Measurements from ENCODE around the gene CEP63. TPM values are rescaled to one million over a fixed set of nuclear protein-coding genes. Genes with fewer than 3 reads are reported as not detected.
A peak's percentile ranks its signal among the peaks of the same experiment; 100 is the strongest.

The CEP63 gene
- total and polyA plus RNA-seq, 2 of the 8 experiments (the other 6 are each of a cell fraction or from before 2014, with no cell fraction given), result 5.3 to 18.2 TPM

- Histone ChIP-seq H3K56ac (replicated peaks; ENCODE audit: insufficient read length, low read depth, low read length) (no peak overlapping the region), H3K4me2 (ENCODE audit: insufficient read depth in 1 of 2, low read depth in 2 of 2, low read length in 2 of 2) (no peak overlapping the region), H3K23me2 (ENCODE audit: low read depth, low read length) (no peaks in the 10 kb centered on the region), H4K20me1 (replicated peaks in 1 of 2; ENCODE audit: control insufficient read depth in 1 of 2, insufficient read depth in 2 of 2, low read length in 2 of 2) (no peaks in the 10 kb centered on the region), H3K18ac (ENCODE audit: extremely low read depth, low read length) (no peak overlapping the region), H2AK5ac (ENCODE audit: low read depth, low read length) (no peak overlapping the region), H3K4me1 (replicated peaks in 1 of 4; ENCODE audit: control insufficient read depth in 3 of 4, insufficient read depth in 4 of 4, low read length in 3 of 4) (peaks cover 0 to 3% (median 0%) of the 10 kb centered on the region in 4 experiments; a peak in 1 of 7 replicates), H3K79me1 (ENCODE audit: low read depth, low read length) (no peaks in the 10 kb centered on the region), H2BK120ac (replicated peaks; ENCODE audit: low read depth, low read length) (no peak overlapping the region), H3K14ac (ENCODE audit: insufficient read length) (no peak overlapping the region), H4K91ac (replicated peaks; ENCODE audit: insufficient read length, low read length) (no peak overlapping the region), H4K5ac (ENCODE audit: insufficient read length, low read depth, low read length) (no peak overlapping the region), H2BK15ac (ENCODE audit: low read length) (no peak overlapping the region), H3K27ac (ENCODE audit: low read depth, low read length) (no peak overlapping the region), H3K27me3 (replicated peaks in 1 of 4; ENCODE audit: control insufficient read depth in 3 of 4, extremely low read depth in 1 of 4, insufficient read depth in 3 of 4, low read length in 3 of 4) (no peaks in the 10 kb centered on the region), H3K9me3 (ENCODE audit: insufficient read depth in 2 of 2, low read depth in 1 of 2, low read length in 1 of 2) (no peaks in the 10 kb centered on the region), H3K9ac (replicated peaks in 1 of 4; ENCODE audit: extremely low read depth in 1 of 4, low read depth in 3 of 4, low read length in 3 of 4) (no peak overlapping the region), H3K79me2 (ENCODE audit: control insufficient read depth in 1 of 2, insufficient read depth in 2 of 2, low read length in 2 of 2) (no peaks in the 10 kb centered on the region), H2AFZ (ENCODE audit: low read length) (no peak overlapping the region), H2BK20ac (ENCODE audit: low read length) (no peak overlapping the region), H2BK12ac (ENCODE audit: low read depth, low read length) (no peak overlapping the region), H3K4ac (replicated peaks; ENCODE audit: insufficient read length, low read depth, low read length) (no peak overlapping the region), H3K23ac (ENCODE audit: insufficient read length) (no peak overlapping the region), H3K36me3 (ENCODE audit: control insufficient read depth in 2 of 4, insufficient read depth in 4 of 4, low read length in 3 of 4) (no peaks in the 10 kb centered on the region), H3K4me3 (ENCODE audit: extremely low read depth in 1 of 4, insufficient read depth in 2 of 4, low read depth in 3 of 4, low read length in 4 of 4) (no peak overlapping the region), H4K8ac (ENCODE audit: extremely low read depth, insufficient read depth, low read length) (no peak overlapping the region), H2BK5ac (ENCODE audit: low read depth, low read length) (no peak overlapping the region)
- CTCF ChIA-PET (ENCODE audit: partially characterized antibody), result interaction anchor here (0.5 to 4.3 kb wide), 6 partner anchors 11 to 145 kb away, joined by 3 to 25 read pairs (median 8); no protein-coding TSS in a partner anchor
- no peak for FAIRE-seq
- POLR2A ChIA-PET (ENCODE audit: partially characterized antibody), result interaction anchor here (0.6 kb wide), 1 partner anchor 21 kb away, joined by 3 read pairs; no protein-coding TSS in a partner anchor
- WGBS, 2 experiments (ENCODE audit: extremely low coverage in 1 of 2, insufficient coverage in 1 of 2, insufficient read length in 1 of 2, insufficient replicate concordance in 2 of 2, low coverage in 1 of 2, low lambda C conversion rate in 2 of 2, missing lambda C conversion rate in 1 of 2), result 76% methylated on average over 7 of the region's 7 CpGs; no CpG with 5 or more reads in 1 of the 2 experiments
- DNase-seq (ENCODE audit: low read depth in 1 of 2, low spot score in 2 of 2), result peak in 1 of 2 experiments; percentile 39
- TF ChIP-seq NRF1 (IDR thresholded peaks at IDR 0.05; ENCODE audit: low read depth, low read length), result no peak
- no peak for TF ChIP-seq FOSL1 (IDR thresholded peaks at IDR 0.05; ENCODE audit: insufficient read depth, low read depth, low read length)
- TF ChIP-seq JUND (IDR thresholded peaks at IDR 0.05; ENCODE audit: low read length), result no peak
- no peak for TF ChIP-seq SUZ12 (IDR thresholded peaks at IDR 0.05; ENCODE audit: low read length)
- TF ChIP-seq SRF (IDR thresholded peaks at IDR 0.05; ENCODE audit: low read depth, low read length), result no peak
- no peak for TF ChIP-seq SP2 (IDR thresholded peaks at IDR 0.05; ENCODE audit: low read length)
- TF ChIP-seq MAFK (IDR thresholded peaks at IDR 0.05; ENCODE audit: low read depth, low read length), result no peak
- TF ChIP-seq CEBPB (IDR thresholded peaks at IDR 0.05; ENCODE audit: low read depth, low read length), result no peak
- TF ChIP-seq RBBP5 (IDR thresholded peaks at IDR 0.05; ENCODE audit: borderline replicate concordance, low read depth, low read length), result no peak
- TF ChIP-seq, protein P1, sequence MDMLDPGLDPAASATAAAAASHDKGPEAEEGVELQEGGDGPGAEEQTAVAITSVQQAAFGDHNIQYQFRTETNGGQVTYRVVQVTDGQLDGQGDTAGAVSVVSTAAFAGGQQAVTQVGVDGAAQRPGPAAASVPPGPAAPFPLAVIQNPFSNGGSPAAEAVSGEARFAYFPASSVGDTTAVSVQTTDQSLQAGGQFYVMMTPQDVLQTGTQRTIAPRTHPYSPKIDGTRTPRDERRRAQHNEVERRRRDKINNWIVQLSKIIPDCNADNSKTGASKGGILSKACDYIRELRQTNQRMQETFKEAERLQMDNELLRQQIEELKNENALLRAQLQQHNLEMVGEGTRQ (IDR thresholded peaks at IDR 0.05; ENCODE audit: low read length), result no peak
- TF ChIP-seq EGR1 (IDR thresholded peaks at IDR 0.05; ENCODE audit: borderline replicate concordance, low read depth, low read length), result no peak
- TF ChIP-seq CHD1 (IDR thresholded peaks at IDR 0.05; ENCODE audit: low read depth, low read length), result no peak
Measured at GRCh38 chr3:134617608-134618477, 132.0 kb downstream of the CEP63 start.

All from H1 (cell line).